Measurements from ENCODE around the gene TOM1.

GRCh38 chr22:35315855-35316745 is 16.4 kb downstream of the TOM1 start:
- TF ChIP-seq CTCF (IDR thresholded peaks at IDR 0.05; ENCODE audit: low read depth, low read length, missing input control) (no peak), REST (IDR thresholded peaks at IDR 0.05) (no peak), MAX (IDR thresholded peaks at IDR 0.05) (no peak), JUND (IDR thresholded peaks at IDR 0.05) (no peak), SP1 (IDR thresholded peaks at IDR 0.05) (no peak), ATF3 (IDR thresholded peaks at IDR 0.05) (no peak), YY1 (IDR thresholded peaks at IDR 0.05) (no peak), TAF1 (conservative IDR thresholded peaks at IDR 0.05) (no peak), ZBTB33 (IDR thresholded peaks at IDR 0.05) (no peak), GABPA (IDR thresholded peaks at IDR 0.05 in 1 of 2, conservative IDR thresholded peaks at IDR 0.05 in 1 of 2) (no peak), RAD21 (IDR thresholded peaks at IDR 0.05) (no peak)

Data from liver (tissue), 3 donors.